Measurements from ENCODE around the gene YPEL4. TPM values are rescaled to one million over a fixed set of nuclear protein-coding genes. Genes with fewer than 3 reads are reported as not detected.

The YPEL4 gene
- total and polyA plus RNA-seq, 7 donors, result 1.2 to 4.4 (median 2.5) TPM

DNA sequence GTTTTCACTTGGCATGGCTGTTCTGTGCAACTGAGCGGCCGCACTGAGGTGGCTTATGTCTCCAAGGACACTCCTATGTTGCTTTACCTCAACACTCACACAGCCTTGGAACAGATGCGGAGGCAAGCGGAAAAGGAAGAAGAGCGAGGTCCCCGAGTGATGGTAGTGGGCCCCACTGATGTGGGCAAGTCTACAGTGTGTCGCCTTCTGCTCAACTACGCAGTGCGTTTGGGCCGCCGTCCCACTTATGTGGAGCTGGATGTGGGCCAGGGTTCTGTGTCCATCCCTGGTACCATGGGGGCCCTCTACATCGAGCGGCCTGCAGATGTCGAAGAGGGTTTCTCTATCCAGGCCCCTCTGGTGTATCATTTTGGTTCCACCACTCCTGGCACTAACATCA, 10.0 kb upstream of the YPEL4 start:
- 95 to 96% methylated on average over 14 of the region's 14 CpGs for WGBS, 2 donors
- Histone ChIP-seq H3K4me1 (peaks cover 0 to 20% (median 17%) of the 10 kb centered on the region in 4 donors), H3K36me3 (peaks cover 14 to 40% (median 25%) of the 10 kb centered on the region in 4 donors), H3K9me3 (no peaks in the 10 kb centered on the region), H3K4me3 (no peak overlapping the region), H3K27ac (no peak overlapping the region), H3K27me3 (no peaks in the 10 kb centered on the region)
- TF ChIP-seq EP300 (IDR thresholded peaks at IDR 0.05), result no peak
- TF ChIP-seq, protein P1, sequence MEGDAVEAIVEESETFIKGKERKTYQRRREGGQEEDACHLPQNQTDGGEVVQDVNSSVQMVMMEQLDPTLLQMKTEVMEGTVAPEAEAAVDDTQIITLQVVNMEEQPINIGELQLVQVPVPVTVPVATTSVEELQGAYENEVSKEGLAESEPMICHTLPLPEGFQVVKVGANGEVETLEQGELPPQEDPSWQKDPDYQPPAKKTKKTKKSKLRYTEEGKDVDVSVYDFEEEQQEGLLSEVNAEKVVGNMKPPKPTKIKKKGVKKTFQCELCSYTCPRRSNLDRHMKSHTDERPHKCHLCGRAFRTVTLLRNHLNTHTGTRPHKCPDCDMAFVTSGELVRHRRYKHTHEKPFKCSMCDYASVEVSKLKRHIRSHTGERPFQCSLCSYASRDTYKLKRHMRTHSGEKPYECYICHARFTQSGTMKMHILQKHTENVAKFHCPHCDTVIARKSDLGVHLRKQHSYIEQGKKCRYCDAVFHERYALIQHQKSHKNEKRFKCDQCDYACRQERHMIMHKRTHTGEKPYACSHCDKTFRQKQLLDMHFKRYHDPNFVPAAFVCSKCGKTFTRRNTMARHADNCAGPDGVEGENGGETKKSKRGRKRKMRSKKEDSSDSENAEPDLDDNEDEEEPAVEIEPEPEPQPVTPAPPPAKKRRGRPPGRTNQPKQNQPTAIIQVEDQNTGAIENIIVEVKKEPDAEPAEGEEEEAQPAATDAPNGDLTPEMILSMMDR (IDR thresholded peaks at IDR 0.05), result no peak
- TF ChIP-seq POLR2A (IDR thresholded peaks at IDR 0.05), result no peak
- no peak for TF ChIP-seq POLR2AphosphoS5 (IDR thresholded peaks at IDR 0.05)
- intact Hi-C loops (cut with DNase I), result loop anchor here (10.0 kb wide), 2 partner anchors 915 to 1895 kb away; partner anchors contain the start of genes LPXN and ZFP91
- DNase-seq, result no peak

DNA sequence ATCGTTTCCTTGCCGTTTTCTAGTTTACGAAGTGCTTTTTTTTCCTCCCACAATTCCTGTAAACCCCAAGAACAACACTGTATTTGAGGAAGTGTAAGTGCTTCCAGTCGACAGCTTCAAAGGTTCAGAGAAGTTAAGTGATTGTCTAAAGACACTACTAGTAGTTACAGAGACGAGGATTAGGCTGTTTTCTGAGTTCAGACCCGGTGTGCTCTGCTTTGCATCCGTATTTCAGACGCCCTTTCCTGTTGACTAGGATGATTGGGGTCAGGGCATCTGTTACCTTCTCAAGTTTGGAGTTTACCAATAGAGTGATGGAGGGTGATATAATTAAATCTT, 8.3 kb upstream of the YPEL4 start:
- DNase-seq, result no peak

DNA sequence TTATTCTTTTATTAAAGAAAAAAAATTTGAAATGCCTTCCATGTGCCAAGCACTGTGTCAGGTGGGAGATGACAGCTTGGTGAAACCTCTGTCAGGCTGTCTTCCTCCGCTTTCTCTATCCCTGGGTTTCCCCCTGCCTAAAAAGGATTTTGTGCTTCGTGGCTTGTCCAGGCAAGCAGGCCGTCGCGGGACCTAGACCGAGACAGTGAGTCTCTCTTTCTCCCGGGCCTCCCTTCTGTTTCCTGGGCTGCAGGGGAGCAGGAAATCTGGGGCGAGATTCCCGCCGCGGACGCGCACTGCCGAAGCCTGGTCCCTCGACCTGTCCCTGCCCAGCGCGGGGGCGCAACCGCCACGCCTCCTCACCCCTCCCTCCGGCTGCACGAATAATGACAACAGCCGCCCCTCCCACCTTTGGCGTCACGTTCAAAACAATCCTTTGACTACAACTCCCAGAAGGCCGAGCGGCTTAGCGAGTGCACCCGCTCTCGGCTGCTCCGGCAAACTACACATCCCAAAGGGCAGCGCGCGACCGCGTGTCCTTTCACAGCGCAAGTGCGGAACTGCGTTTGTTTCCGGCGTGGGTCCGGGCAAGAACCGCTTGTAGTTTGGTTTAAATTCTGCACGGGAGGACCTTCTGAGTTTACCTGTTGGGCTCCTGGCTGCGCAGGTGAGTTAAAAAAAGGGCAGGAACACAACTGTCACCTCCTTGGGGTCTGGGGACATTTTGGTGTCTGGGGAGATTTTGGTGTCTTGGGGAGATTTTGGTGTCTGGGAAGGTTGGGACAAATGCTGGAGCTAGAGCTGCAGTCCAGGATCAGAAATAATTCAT, 7.7 kb upstream of the YPEL4 start, which contains the start of gene CLP1:
TSS of gene CLP1 (plus strand) at position 569 of the 829 bp plus-strand sequence. CDS start 1,715 bp downstream, outside the sequence.
- H3K27ac ChIP-seq, result peak within 1 kb of the TSS; percentile 87 to 93 (median 88)
- no peaks in the 10 kb centered on the region for H3K9me3 ChIP-seq
- peaks cover 14 to 32% (median 25%) of the 10 kb centered on the region in 4 donors for H3K36me3 ChIP-seq
- 0% methylated on average over 45 of the region's 45 CpGs for WGBS, 2 donors
- peak; percentile 59 to 90 (median 84) for TF ChIP-seq POLR2AphosphoS5 (IDR thresholded peaks at IDR 0.05)
- TF ChIP-seq POLR2A (IDR thresholded peaks at IDR 0.05), result peak; percentile 43 to 68
- TF ChIP-seq EP300 (IDR thresholded peaks at IDR 0.05), result peak in 1 of 4 donors; percentile 73
- TF ChIP-seq, protein P1 (IDR thresholded peaks at IDR 0.05), result no peak
- intact Hi-C loops (cut with DNase I), result no loop called here
- DNase-seq, result peak; percentile 99
- peaks cover 0 to 16% (median 0%) of the 10 kb centered on the region in 3 donors for H3K27me3 ChIP-seq
- peaks cover 0 to 20% (median 17%) of the 10 kb centered on the region in 4 donors for H3K4me1 ChIP-seq
- peak within 1 kb of the TSS; percentile 55 to 68 (median 67) for H3K4me3 ChIP-seq

More for the DNA sequence above, 8.3 kb upstream of the YPEL4 start:
- TF ChIP-seq EP300 (IDR thresholded peaks at IDR 0.05), result no peak
- TF ChIP-seq, protein P1 (IDR thresholded peaks at IDR 0.05), result no peak
- no peak for TF ChIP-seq POLR2A (IDR thresholded peaks at IDR 0.05)
- no peak for TF ChIP-seq POLR2AphosphoS5 (IDR thresholded peaks at IDR 0.05)
- WGBS, 2 donors, result 1% methylated on average over 8 of the region's 8 CpGs
- Histone ChIP-seq H3K4me1 (peaks cover 0 to 20% (median 17%) of the 10 kb centered on the region in 4 donors), H3K9me3 (no peaks in the 10 kb centered on the region), H3K27me3 (peaks cover 0 to 11% (median 0%) of the 10 kb centered on the region in 3 donors), H3K27ac (peak overlapping the region; percentile 87 to 93 (median 88)), H3K36me3 (peaks cover 14 to 38% (median 25%) of the 10 kb centered on the region in 4 donors), H3K4me3 (peak overlapping the region; percentile 55 to 68 (median 67))
- intact Hi-C loops (cut with DNase I), result no loop called here

DNA sequence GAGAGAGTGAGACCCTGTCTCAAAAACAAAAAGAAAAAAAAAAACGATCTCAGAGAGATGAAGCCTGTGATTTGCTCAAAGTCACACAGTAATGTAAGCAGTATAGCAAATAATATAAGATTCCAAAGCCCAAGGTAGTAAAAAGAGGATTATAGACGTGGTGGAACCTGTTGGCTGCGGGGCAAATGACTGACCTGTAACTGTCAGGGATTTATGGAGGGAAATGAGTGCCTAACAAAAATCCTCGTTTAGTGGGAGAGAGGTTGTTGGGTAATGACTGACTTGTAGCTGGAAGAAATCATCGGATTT, 7.1 kb upstream of the YPEL4 start:
- H3K4me1 ChIP-seq, result peaks cover 0 to 20% (median 17%) of the 10 kb centered on the region in 4 donors
- H3K9me3 ChIP-seq, result no peaks in the 10 kb centered on the region
- H3K4me3 ChIP-seq, result peak overlapping the region; percentile 55 to 68 (median 67)
- 7 to 23% methylated on average over 5 of the region's 5 CpGs for WGBS, 2 donors
- no peak for DNase-seq
- TF ChIP-seq EP300 (IDR thresholded peaks at IDR 0.05) (no peak), POLR2A (IDR thresholded peaks at IDR 0.05) (no peak)
- TF ChIP-seq, protein P1 (IDR thresholded peaks at IDR 0.05), result no peak
- H3K27ac ChIP-seq, result peak overlapping the region; percentile 87 to 93 (median 88)
- H3K27me3 ChIP-seq, result peaks cover 0 to 22% (median 0%) of the 10 kb centered on the region in 3 donors
- intact Hi-C loops (cut with DNase I), result no loop called here
- peaks cover 14 to 26% (median 20%) of the 10 kb centered on the region in 4 donors for H3K36me3 ChIP-seq

Measured in sigmoid colon (tissue), 7 donors.